ENCODE measurements around the gene POLG.

Gene POLG

DNA sequence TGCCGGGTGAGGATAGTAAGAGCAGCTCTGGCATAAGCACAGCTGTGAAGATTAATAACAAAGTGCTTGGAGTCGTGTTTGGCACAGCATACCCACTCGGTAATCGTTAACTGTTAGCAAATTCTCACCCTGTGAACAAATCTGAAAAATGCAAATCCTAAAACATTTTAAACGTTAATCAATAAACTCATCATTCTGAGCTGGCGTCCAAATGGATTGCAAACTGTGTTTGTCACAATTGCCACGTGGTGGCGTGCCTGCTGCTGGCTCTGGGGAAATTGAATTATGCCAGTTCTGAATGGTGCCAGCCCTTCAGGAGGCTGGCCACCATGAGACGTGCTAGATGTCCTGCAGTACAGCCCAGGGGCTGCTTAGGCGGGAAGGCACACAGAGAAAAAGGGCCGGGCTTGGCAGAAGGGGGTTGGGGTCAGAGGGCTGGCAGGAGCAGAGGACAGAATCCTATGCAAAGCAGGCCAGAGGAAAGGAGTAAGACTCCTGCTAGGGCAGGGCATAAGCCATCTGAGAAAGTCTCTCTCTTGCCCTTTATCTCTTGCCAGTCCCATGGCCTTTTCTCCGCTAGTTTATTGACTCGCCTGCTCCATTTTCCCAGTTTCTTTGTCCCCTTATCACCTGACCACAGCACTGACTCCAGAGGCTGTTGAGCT is 22.1 kb upstream of the POLG start:
- DNase-seq (ENCODE audit: low read depth in 3 of 3) = no peak

DNA sequence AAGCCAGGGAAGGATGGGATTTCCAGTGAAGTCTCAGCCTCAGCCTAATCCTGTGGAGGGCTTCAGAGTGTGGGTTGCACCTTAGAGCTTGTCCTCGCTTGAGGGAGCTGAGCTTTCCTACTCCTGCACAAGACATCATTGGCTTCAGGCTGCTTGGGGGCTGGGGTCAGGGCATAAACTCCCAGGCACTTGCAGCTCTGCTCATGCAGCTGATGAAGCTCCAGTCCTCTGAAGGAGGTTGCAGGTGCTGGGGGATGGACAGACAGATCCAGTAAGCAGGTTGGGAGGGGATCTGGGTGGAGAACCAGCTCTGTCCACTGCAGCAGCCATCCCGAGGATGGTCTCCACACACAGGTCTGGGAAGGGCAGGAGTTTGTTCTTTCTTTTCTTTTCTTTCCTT is 19.4 kb upstream of the POLG start:
- DNase-seq (ENCODE audit: low read depth in 3 of 3) = no peak

DNA sequence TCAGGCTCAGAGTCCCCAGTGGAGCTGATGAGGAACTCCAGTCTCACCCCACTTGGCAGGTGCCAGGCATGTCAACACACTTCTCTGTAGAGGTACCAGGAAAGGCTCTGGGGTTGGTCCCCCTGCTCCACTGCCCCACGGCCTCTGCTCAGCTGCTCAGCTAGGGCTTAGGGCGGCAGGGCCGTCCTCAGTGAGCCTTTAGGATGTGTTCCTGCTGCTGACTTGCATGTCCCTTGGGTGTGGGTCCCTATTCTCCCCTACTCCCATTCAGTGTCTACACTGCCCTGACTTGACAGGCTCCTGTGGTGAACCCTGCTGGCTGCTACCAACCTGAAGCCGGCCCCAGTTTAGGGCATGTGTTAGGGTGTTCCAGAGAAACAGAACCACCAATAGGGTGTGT is 17.9 kb upstream of the POLG start:
- DNase-seq (ENCODE audit: low read depth in 3 of 3) = no peak

DNA sequence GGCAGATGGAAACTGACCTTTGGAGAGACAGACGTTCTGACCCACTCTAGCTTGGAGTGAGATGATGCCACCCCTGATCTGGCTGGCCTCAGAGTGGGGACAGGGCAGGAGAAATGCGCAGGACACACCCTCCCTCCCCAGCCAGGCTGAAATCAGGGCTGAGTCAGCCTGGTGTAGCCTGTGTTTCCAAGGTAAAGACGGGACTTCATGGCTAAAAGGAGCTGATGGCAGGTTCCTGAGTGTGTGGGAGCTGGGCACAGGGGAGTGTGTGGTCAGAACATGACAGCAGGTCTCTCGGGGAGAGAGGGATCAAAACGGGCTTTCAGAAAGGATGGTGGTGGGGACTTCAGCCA is 14.6 kb upstream of the POLG start:
- DNase-seq (ENCODE audit: low read depth in 3 of 3) = no peak

DNA sequence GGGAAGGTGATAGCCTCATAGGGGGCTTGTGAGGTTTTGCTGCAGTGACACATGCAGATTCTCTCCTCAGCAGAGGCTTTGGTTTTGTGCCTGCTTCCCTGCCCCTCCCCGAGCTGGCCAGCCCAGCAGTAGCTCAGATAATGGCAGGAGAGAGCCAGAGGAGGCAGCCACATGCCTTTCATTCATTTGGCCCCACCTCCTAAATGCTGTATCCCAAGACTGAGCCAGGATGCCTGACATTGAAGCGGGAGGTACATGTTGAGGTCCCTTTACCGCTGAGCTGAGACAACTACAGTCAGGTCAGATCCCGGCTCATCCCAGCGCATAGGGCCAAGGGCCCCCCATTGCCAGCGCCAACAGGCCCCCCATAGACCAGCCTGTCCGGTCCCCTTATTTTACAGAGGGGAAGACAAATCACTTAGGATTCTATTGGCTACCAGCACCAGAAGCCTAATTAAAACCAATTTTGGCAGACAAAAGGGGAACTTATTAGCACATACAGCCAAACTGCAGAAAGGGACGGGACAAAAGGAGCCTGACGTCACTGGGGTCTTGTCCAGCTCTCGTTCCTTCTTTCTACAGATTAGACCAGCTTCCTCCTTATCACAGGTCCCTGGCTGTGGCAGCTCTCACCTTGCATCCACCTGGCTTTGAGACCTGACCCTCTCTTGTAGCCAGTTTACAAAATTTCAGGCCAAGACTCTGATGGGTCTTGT is 12.1 kb upstream of the POLG start:
- no peak for DNase-seq (ENCODE audit: low read depth in 3 of 3)

DNA sequence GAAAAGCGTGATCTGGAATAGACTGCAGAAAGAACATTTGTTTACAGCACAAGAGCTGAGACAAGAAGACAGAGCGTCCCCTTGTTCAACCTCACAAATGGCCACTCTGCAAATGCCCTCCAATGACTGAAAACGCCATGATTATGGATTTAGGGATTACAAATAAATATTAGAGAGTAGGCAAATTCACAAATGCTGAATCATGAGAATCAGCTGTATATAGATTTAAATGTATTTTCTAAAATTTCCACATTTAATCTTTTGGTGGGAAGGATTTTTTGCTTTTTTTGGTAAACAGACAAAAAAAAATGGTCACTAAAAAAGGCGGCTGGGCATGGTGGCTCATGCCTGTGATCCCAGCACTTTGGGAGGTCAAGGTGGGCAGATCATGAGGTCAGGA is 10.6 kb upstream of the POLG start:
- no peak for DNase-seq (ENCODE audit: low read depth in 3 of 3)

DNA sequence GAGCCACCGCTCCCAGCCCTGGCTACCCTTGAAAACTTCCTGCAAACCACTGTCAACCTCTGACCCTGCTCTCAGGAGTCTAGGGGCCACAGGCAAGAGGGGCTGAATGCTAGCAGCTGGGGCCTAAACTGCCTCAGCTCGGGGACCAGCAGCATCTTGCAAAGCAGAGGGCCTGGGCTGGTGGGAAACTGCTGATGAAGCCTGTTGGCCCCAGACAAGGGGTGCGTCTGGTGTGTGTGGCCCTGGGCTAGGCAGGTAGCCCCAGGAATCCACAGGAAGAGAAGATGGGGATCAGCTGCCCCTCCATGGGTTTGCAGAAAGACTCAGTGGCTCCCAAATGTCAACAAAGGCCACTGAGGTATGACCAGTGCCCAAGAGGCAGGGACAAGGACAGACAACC is 8.2 kb upstream of the POLG start:
- no peak for DNase-seq (ENCODE audit: low read depth in 3 of 3)

DNA sequence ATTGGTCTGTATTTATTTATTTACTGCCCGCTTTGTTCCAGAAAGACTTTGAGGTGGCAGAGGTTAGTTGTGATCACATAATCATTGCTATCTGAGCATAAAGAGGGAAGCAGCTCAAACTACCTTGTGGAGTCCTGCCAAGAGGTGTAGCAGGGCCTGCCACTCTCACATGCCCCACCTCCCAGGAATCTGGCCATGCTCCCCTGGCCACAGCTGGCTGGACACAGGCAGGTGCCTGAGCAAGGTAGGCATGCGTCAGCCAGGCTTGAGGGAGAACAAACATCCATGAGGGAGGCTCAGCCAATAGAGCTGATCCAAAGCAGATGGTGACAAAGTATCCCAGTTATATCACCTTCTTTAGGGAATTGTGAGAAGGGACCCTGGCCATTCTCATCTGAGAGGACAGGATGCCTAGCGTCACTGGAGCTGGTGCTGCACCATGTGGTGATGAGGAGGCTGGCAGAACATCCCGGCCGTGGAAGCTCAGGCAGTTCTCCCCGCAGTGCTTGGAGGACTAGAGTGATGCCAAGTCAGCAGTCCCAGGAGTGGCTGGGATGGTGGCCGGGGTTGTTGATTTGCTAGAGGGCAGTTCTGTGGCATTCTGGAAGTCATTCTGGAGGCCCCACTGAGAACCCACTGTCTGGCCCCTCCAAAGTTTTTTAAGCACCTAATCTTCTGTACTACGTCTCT is 6.8 kb upstream of the POLG start:
- no peak for DNase-seq (ENCODE audit: low read depth in 3 of 3)

DNA sequence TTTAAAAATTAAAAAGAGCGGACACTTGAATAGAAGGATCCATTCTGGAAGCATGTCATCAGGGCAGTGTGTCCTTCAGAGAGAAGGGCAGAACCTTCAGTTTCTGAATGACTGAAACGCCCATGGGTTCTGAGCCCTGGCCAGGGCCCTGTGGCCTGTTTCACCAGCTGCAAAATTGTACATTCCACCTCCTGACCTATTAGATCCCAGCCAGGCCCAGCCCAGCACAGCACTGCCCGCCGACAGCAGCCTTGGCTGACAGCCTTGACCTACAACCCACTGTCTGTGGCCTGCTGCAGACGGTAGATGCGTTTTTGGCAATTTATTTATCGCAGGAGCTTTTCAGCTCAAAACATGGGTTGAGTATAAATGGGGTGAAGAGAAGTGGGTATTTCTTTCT is 5.9 kb upstream of the POLG start:
- DNase-seq (ENCODE audit: low read depth in 3 of 3) = no peak

DNA sequence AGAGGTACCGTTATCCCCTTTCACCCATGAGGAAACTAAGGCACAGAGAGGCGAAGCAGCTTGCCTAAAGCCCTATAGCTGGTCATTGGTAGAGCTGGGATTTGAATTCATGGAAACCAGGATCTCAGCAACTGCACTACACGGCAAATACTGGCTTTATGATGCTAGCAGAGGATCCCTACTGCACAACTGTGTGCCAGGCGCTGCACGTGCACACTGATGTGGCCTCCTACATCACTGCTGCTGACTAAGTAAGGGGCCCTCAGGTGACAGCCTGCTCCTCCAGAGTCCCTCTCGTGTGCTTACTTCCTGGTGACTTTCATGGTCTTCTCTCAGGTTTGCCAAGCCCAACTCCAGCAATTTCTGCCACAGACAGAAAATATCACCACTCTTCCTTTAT is 3.4 kb upstream of the POLG start:
- no peak for DNase-seq (ENCODE audit: low read depth in 3 of 3)

DNA sequence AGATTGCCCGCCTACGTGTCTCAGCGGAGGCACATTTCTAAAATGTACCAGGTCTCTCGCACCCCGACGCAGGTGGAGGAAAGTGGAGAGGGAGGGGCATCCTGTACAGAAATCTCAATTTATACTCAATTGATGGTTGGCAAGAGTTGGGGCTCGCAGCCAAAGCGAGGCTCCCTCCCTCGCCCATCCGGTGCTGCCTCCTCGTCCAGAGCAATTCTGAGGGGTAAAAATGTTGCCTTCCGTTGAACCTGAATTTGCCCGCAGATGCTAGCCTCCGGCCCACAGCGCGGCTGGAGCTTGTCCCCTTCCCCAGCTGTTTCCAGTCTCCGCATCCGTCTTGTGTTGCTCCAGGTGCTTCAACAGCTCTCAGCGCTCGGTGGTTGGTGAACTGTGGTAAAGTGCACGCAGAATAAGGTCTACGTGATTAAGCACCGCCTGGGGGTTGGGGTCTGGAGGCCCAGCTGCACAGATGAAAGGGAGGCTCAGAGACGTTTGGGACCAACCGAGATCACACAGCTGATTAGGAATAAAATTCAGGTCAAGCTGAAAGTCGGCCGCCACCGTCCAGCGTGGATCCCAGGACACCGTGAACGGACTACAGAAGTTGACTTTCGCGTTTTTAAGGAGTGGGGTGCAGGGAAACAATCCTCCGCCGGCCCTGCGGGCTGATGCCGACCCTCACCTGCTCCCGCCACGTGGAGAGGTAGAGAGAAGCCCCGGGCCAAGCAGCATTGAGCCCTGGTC is 846 bp upstream of the POLG start:
- DNase-seq (ENCODE audit: low read depth in 3 of 3) = no peak

DNA sequence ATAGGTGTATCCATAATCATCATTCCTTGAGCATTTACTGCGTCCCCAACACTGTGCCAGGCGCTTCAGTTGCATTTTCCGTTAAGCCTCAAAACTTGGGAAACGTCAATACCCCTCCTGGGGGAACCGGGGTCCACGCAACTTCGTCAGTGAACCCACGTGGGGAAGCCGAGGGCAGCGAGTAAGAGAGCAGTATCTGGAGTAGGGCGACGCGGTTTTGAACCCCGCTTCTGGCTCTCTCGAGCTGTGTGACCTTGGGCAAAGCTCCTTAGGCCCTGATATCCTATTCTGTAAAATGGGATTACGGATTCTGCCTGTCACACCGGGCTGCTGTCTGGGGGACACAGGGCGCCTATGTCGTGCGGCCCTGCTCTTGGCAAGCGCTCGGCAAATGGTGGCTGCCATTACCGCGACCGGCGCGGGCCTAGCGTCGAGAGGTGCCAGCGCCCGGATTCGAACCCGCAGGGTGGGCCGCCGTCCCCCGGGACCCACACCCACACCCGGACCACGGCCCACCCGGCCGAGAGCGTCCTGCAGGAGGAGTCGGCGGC is 590 bp downstream of the POLG start:
- DNase-seq (ENCODE audit: low read depth in 3 of 3) = peak in 1 of 3 experiments; percentile 16

DNA sequence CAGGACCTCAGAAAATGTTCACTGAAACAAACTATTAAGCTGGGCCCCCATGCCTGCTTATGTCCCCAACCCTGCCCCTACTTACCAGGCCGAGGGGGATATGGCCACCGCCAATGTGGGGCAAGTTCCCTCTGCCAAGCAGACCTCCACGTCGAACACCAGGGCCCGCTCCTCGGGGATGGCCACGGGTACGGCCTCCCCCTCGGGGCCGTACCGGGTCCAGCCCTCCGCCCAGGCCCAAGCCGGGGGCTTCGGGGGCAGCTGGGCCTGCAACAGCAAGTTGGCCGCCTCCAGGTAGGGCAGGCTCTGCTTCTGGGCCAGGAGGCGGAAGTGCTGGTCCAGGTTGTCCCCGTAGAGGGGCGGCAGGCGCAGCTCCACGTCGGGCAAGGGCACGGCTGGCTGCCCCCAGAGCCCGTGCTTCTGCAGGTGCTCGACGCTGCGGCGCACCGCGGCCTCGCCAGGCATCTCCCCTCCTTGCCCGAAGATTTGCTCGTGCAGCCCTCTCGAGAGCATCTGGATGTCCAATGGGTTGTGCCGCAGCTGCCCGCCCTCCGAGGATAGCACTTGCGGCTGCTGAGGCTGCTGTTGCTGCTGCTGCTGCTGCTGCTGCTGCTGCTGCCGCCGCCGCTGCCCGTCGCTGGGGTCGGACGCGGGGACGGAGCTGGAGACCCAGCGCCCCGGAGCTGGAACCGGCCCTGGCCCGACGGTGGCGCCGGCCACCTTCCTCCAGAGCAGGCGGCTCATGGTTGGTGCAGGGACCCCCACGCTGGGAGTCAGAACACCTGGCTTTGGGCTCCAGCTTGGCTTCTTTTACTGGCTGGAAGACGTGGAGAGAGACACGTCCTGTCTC is 1.4 kb downstream of the POLG start:
- DNase-seq (ENCODE audit: low read depth in 3 of 3) = no peak

DNA sequence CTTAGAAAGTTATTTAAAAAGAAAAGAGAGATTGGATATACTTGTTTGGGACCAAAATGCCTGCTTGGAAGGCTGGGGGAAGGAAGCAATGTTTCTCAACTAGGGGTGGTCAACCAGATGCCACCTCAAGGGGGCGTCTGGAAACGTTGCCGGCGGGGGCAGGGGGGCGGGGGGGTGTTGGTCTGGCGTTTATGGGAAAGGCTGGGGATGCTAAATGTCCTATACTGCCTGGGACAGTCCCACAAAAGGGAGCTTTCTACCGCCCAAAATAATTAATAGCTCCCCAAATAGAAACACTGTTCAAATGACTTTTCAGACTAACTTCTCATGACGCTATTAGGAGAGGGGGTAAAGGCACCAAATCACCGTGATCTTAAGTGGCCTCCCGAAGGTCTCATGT is 2.2 kb downstream of the POLG start:
- DNase-seq (ENCODE audit: low read depth in 3 of 3) = no peak

DNA sequence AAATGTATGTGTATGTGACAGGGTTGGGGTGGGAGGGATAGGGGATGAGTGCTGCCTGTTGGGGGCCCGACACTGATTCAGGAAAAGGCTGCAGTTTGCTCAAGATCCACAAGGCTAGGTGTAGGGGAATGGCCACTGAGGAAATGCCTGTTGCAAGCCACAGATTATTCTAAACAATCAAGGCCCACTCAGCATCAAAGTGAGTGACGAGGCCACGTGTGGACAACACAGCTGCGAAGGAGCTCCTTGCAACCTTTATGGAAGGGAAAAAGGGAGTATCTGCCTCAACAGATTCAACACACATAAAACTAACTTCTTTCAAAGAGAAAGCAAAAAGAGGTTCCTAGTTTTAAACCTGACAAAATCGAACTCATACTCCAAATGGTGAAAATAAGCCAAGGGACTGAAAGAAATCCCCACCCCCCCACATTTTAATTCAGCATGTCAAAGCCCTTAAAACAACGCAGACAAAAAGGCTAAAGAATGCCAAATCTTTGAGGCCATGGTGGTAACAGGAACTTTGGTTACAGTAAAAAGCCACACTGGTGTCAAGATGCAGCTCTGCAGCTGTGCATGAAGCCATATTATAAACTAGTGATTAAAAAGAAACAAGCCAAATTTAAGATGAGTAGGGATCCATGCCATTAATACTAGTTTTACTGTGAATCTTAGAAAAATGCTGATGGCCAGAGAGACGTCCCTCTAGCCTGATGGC is 3.6 kb downstream of the POLG start:
- no peak for DNase-seq (ENCODE audit: low read depth in 3 of 3)

DNA sequence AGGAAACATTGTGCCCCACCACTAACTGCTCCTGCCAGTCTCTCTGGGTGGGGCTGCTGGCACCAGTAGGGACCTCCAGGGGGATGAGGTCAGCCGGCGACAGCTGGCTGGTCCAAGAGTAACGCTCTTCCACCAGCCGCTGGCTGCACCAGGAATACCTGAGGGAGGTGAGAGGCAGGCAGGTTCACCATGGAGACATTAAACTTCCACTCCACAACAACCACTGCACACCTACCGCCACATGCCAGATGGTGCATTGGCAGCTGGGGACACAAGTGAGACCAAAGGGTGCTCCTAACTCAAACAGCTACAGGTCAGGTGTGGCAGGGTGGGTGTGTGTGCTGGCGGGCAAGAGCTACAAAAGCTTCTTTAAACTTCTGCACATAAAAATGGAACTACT is 4.5 kb downstream of the POLG start:
- DNase-seq (ENCODE audit: low read depth in 3 of 3) = no peak

DNA sequence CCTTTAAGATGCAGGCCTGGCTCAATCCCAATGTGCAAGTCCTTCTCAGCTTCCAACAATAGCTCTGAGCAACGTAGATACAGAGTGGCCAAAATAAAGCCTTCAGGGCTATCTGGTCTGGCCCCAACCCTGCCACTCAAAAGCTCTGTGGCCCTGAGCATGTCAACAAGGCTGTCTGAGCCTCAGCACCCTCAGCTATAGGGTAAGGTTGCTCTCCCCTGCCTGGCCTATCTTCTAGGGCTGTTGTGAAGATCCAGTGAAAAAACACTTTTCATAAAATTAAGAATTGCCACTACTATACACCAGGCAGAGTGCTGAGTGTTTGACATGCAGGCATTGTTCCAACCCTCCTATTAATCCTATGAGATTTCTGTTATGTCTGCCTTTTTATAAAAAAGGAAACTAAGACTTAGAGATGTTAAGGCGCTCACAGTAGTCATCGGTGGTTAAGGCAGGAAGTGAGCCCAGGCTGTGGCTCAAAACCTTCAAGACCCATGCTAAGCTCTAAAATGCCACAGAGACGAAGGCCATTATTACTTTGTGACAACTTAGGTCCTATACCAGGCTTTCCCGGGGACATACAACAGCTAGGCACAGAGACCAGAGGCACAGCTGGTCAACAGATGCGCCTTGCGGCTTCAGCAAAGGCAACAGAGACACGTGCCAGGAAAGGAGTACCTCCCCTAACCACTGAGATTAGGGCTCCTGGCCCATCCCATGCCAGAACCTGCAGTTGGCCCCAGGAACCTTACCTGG is 5.1 kb downstream of the POLG start:
- DNase-seq (ENCODE audit: low read depth in 3 of 3) = no peak

DNA sequence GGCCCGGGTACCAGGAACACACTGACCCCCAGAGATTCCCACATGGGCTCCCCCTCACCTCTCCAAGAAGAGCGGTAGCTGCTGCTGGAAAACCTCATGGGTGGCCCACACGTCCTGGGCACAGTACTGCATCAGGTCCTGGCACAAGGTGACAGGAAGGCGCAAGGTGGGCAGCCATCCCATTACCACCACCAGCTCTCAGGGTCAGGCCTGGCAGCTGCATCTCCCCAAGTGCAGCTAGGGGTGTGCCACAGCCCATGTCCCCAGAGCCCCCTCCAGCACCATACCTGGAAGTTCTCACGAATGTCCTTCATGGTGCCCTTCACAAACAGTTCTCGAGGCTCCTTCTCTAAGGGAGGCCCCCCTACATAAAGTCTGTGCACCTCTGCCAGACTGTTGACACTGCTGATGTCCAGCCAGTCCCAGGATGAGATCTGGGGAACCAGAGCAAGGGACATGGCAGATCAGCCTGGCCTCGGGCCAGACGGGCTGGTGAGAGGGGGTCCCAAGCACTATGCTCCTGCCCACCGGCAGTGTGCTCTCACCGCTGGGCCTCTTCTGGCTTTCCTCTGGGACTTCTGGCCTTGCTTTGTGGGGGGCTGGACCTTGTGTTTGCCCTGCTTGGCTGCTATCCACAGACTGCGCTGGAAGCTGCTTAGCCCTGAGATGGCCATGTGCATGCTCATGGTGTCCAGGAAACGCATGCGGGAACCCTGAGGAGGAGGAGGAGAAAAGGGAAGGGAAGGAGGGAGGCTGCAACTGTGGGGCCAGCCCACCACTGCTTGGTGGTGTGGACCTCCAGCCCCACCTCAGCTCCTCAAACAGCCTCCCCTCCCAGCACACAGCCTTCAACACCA is 6.0 kb downstream of the POLG start:
- DNase-seq (ENCODE audit: low read depth in 3 of 3) = no peak

DNA sequence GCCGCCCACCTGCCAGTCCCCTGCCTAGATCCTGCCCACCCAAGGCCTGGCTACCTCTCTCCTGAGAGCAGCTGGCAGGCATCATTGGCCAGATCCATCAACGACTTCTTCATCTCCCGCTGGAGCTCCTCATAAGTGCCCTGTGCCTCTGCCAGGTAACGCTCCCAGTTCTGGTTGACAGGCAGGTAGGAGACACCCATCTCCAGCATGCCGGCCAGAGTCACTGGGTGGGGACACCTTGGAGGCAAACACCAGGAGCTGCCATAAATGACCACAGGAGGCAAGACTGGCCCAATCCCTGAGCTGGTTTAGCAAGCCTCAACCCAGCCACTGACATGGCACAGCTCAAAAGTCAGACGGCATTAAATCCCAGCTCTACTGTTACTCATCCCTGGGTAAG is 7.5 kb downstream of the POLG start:
- DNase-seq (ENCODE audit: low read depth in 3 of 3) = no peak
